Stimulated activated naive CD8-positive, alpha-beta T cell treated with anti-CD3 and anti-CD28 coated beads, Interleukin-15, amount 100 ng/mL, for 72 hours (primary cell): ENCODE measurements around the gene KCNQ1.

Source experiments
- ATAC-seq: fragments of 150-1000 bp; cut with Tn5 transposase; 2 replicates; pipeline ENCODE4 v1.10.0; 2021; ENCODE audit warnings: mild to moderate bottlenecking, moderate library complexity
- DNase-seq, 2 donors: peaks; one replicate each; pipeline ENCODE4 v3.0.0; 2021 to 2022
- H3K27ac Mint-ChIP-seq, 2 donors: one replicate each; pipeline ENCODE4 v1.8.0; 2022; ENCODE audit warnings: mild to moderate bottlenecking in 2 of 2, mixed read lengths in 2 of 2, moderate library complexity in 2 of 2
- H3K27me3 Mint-ChIP-seq: one replicate; pipeline ENCODE4 v1.8.0; 2022; ENCODE audit warnings: mixed read lengths
- H3K4me1 Mint-ChIP-seq: one replicate; pipeline ENCODE4 v1.8.0; 2022; ENCODE audit warnings: mild to moderate bottlenecking, mixed read lengths
- H3K4me3 Mint-ChIP-seq, 2 donors: one replicate each; pipeline ENCODE4 v1.8.0; 2022; ENCODE audit warnings: mild to moderate bottlenecking in 2 of 2, mixed read lengths in 2 of 2, moderate library complexity in 1 of 2
- H3K9me3 Mint-ChIP-seq, 2 donors: one replicate each; pipeline ENCODE4 v1.8.0; 2022; ENCODE audit warnings: mixed read lengths in 2 of 2

The KCNQ1 gene

DNA sequence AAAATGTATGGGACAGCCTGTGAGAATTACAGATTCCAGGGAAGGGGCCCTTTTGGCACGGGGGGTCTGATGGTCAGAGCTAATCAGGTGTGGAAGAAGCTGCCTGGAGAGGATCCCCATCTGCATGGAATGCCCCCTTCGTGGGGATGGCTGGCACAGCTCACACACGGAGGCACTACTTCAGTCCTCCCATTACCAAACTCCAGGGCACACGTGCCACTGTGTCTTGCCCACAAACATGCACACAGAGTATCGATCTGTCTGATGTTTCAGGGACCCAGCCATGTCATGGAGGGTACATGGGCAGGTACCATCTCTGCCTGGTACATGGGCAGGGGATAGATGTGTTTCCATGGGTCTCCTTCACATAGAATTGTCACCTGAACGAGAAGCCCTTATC lies 240.2 kb downstream of the KCNQ1 start:
- no peak overlapping the region for H3K4me3 Mint-ChIP-seq
- DNase-seq: no peak
- peak overlapping the region in 1 of 2 donors; percentile 19 for H3K27ac Mint-ChIP-seq

DNA sequence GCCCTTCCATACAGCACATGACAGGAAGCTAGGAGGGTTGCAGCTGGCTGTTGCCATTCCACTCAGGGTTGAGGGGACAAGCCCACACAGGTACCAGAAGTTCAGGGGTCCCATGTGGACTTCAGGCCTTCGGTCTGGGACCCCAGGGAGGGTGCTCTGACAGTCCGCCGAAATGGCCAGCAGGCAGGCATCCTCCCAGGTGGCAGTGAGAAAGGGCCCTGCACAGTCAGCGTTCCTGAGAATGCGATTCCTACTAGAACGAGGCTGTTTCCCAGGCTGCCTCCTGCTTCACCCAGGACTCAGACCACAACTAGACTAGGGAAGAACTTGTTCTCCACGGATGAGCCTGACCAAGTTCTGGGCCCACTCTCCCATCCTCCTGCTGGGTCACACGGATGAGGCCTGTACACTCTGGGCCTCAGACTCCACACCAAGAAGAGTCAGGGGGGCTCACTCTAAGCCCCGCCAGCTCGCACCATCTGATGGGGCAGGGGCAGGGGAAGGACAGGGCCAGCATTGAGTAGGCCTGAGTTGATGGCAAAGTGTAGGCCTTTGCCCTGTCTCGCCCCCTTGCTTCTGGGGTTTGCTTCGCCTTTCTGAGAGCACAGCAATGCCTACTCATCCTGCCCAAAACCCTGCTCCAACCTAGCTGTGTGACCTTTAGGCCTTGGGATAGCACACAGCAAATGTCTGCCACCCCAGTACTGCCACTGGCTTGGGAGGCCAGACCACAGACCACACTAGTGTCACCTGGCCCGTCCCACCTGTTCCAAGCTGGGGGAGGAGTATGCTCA lies 241.0 kb downstream of the KCNQ1 start:
- DNase-seq: no peak
- ATAC-seq: no peak
- Mint-ChIP-seq H3K27me3 (no peaks in the 10 kb centered on the region), H3K27ac (peak overlapping the region in 1 of 2 donors; percentile 79), H3K9me3 (no peaks in the 10 kb centered on the region), H3K4me3 (no peak overlapping the region), H3K4me1 (no peaks in the 10 kb centered on the region)

More for the DNA sequence above, 240.2 kb downstream of the KCNQ1 start:
- Mint-ChIP-seq H3K4me1 (no peaks in the 10 kb centered on the region), H3K27me3 (no peaks in the 10 kb centered on the region), H3K9me3 (no peaks in the 10 kb centered on the region)
- ATAC-seq: no peak

DNA sequence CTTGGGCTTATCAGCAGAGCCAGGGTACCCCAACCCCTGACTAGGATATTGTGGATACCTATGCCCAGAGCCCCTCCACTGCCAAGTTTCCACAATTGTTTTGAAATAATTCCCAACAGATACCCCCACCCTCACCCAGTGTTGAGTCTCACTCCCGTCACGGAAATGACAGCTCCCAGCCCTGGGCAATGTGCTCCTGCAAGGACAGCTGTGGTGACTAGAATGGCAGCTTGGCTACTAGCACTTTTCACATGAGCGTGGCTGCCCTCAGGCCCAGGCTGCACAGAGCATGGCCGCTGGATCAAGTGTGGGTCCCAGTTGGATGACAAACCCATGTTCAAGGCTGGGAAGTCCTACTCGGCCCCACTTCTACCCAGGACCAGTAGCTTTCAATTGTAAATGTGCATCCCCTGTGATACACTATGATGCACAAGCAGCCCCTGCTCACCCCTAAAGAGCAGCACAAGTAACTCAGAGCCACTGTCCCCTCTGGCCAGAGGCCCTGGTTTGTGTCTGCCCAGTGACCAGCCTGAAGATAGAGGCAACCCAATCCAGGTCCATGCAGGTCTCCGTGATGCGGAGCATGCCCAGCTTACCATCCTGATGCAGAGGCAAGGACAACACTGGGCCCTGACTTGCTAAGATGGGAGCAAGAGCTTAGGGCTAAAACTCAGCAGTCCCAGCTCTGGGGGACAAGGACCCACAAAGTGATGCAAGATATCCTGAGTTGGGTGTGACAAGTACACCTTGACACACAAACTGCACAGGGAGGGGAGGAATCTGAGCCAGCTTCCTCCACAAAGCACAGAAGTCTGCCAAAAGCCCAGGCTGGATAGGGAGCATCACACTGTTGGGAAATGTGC lies 241.8 kb downstream of the KCNQ1 start:
- H3K27ac Mint-ChIP-seq: no peak overlapping the region
- no peak overlapping the region for H3K4me3 Mint-ChIP-seq
- H3K4me1 Mint-ChIP-seq: no peaks in the 10 kb centered on the region
- no peaks in the 10 kb centered on the region for H3K9me3 Mint-ChIP-seq
- DNase-seq (no peak), ATAC-seq (no peak)
- H3K27me3 Mint-ChIP-seq: no peaks in the 10 kb centered on the region

DNA sequence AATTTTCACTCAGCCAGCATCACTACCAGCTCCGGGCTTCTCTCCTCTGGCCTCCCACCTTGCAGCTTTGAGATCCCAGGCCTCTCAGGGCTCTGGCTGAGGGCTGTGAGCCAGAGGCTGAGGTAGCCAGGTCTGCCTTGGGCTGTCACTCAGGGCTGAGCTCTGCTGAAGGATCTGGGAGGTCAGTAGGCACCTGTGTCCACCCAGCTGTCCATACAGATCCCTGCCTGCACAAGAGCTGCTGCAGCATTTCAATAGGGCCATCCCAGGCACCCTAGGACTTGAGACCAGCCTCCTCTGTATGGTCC lies 242.4 kb downstream of the KCNQ1 start:
- no peak overlapping the region for H3K27ac Mint-ChIP-seq
- no peaks in the 10 kb centered on the region for H3K27me3 Mint-ChIP-seq
- peaks cover 3% of the 10 kb centered on the region for H3K4me1 Mint-ChIP-seq
- H3K9me3 Mint-ChIP-seq: no peaks in the 10 kb centered on the region
- DNase-seq: no peak
- no peak overlapping the region for H3K4me3 Mint-ChIP-seq
- no peak for ATAC-seq

DNA sequence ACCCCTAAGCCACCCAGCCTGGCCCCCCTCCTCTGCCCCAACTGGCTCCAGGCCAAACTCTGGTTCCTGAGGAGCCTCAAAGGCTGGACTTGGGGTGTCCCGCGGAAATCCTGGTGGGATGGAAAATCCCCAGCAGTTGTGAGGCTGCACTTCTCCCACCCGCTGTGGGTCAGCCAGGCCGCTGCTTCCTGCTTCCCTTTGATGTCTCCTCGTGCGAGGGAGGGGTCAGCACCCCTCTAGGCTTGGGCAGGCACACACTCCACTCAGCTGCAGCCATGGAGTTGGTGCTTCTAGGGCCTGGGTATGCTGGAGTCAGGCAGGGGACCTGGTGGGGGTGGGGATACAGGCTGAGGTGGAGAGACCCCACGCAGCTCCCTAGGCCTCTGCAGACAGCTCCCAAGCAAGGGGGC lies 243.0 kb downstream of the KCNQ1 start:
- Mint-ChIP-seq H3K27me3 (no peaks in the 10 kb centered on the region), H3K4me1 (peaks cover 6% of the 10 kb centered on the region), H3K9me3 (no peaks in the 10 kb centered on the region), H3K4me3 (no peak overlapping the region), H3K27ac (no peak overlapping the region)
- no peak for DNase-seq
- ATAC-seq: no peak

DNA sequence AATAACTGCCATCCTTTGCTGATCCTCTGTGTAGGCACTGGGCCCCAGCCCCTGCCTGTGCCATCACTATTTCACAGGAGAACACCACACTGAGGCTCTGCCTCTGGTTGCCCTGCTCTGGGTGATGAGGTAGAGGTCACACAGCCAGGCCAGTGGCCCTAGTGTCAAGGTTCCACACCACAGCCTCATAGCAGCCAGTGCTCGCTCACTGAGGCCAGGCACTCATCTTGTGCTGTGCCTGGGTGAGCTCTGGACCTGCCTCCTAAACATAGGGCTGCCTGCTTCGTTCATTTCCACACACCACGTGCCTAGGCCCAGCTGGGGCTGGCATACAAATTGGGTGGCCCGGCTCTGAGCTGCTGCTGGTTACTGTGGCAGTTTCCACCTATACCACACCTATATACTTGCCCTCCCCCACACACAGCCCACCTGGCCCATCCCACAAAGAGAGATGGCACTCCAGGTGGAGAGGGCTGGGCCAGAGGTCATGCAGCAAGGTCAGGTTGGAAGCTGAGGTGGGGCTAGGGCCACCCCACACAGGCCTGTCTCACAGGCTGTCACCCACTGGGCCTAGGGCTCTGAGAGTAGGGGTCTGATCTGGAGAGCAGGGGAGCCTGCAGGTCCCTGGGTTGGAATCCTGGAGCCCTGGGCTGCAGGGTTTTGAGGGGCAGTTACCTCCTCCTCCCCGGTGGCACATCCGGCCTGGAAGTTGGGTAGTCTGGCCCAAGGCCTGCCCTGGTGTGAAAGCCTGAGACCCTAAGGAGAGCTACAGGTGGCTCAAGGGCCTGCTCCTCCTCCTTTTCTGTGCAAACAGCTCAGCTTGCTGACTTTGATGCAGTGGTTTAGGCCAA lies 243.8 kb downstream of the KCNQ1 start:
- no peak overlapping the region for H3K4me3 Mint-ChIP-seq
- H3K4me1 Mint-ChIP-seq: peaks cover 6% of the 10 kb centered on the region
- DNase-seq (no peak), ATAC-seq (no peak)
- H3K9me3 Mint-ChIP-seq: no peaks in the 10 kb centered on the region
- H3K27me3 Mint-ChIP-seq: no peaks in the 10 kb centered on the region
- peak overlapping the region in 1 of 2 donors; percentile 77 for H3K27ac Mint-ChIP-seq

DNA sequence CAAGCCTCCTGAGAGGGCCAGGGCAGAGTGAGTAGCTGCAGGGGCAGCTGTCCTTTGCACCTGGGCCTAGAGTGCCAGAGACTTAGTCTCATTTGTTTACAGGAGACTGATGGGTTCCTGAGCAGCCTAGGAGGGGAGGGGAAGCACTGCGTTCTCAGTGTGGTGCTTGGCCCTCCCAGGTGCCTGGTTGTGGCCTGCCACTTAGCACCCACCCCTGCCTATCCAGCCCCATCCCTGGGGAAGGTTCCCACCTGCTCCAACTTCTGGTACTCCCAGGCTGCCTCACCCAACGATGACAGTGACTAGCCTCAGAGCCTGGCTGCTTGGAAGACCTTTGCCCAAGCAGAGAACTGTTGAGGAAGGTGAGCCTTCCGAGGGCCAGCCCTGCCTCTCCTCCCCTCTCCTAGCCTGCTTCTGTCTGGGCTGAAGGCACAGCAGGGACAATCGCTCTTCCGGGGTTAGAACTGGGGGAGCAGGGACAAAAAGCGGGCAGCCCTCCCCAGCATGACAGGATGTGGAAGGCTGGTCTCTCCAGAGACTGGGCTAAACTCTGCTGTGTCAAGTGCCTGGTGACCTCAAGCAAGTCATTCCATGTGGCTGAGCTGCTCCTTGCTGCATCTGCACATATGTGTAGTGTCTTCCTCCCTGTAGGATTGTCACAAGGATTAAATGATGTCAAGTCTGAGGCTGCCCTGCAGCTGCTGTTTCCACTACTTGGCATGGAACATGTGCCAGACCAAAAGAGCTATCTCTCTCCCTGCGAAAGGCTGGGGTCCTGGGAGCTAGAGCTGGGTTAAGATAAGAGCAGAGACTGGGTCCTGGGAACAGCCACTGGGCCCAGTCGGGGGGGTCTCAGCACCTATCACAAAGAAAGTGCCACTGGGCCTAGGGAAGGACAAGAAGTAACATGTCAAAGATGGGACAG lies 245.1 kb downstream of the KCNQ1 start:
- no peaks in the 10 kb centered on the region for H3K9me3 Mint-ChIP-seq
- ATAC-seq (no peak), DNase-seq (no peak)
- H3K4me1 Mint-ChIP-seq: peaks cover 6% of the 10 kb centered on the region
- no peaks in the 10 kb centered on the region for H3K27me3 Mint-ChIP-seq
- no peak overlapping the region for H3K4me3 Mint-ChIP-seq
- H3K27ac Mint-ChIP-seq: no peak overlapping the region

DNA sequence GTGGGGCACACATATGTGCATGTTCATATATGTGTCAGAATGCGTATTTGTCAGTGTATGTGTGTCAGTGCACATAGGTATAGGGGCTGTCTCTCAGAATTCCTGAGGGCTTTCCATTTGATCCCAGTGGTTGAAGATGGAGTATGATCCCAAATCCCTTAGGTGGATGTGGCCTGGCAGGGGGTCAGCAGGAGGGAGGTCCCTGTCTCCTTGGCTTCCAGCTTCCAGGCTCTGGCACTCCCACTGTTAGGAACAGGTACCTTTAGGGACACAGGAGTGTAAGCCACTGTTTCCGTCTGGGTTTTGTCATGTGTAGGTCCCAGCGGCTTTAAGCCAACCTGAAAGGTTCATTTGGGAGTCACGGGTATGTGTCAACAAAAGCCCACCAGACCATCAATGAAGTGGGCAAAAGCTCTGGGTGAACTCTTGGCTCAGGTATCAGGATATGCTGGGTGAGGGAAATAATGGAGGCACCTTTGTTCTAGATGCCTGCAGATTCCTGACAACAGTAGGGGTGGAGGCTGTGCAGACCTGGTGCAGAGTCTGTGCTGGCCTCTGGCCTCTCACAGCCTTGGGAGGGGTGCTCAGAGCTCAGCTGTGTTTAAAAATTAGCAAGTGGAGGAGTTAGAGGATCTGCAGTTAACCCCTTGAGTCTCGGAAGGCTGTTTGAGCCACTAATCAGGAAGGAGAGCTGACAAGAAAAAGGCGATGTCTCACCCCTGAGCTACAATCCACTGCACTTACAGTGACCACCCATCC lies 246.0 kb downstream of the KCNQ1 start:
- ATAC-seq (no peak), DNase-seq (no peak)
- Mint-ChIP-seq H3K9me3 (no peaks in the 10 kb centered on the region), H3K27ac (no peak overlapping the region), H3K4me1 (peaks cover 6% of the 10 kb centered on the region), H3K27me3 (no peaks in the 10 kb centered on the region), H3K4me3 (no peak overlapping the region)

DNA sequence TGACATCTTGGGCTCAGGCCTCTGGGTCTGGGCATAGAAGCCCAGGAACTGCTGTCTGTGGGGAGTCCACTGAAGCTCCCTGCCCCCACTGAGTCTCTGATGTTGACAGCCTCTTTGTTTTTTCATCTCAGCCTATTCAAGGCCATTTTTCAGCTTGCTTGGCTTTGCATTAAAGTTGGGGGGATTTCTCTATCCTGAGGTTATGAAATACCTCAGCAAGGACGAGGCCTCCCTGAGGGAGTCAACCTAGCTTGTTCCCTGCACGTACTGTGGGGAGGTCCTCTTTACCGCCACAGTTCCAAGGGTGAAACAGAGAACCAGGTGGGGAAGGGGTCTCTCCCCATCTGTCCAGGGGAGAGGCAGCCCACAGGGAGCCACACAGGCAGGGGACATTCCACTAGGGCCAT lies 246.6 kb downstream of the KCNQ1 start:
- no peak for DNase-seq

DNA sequence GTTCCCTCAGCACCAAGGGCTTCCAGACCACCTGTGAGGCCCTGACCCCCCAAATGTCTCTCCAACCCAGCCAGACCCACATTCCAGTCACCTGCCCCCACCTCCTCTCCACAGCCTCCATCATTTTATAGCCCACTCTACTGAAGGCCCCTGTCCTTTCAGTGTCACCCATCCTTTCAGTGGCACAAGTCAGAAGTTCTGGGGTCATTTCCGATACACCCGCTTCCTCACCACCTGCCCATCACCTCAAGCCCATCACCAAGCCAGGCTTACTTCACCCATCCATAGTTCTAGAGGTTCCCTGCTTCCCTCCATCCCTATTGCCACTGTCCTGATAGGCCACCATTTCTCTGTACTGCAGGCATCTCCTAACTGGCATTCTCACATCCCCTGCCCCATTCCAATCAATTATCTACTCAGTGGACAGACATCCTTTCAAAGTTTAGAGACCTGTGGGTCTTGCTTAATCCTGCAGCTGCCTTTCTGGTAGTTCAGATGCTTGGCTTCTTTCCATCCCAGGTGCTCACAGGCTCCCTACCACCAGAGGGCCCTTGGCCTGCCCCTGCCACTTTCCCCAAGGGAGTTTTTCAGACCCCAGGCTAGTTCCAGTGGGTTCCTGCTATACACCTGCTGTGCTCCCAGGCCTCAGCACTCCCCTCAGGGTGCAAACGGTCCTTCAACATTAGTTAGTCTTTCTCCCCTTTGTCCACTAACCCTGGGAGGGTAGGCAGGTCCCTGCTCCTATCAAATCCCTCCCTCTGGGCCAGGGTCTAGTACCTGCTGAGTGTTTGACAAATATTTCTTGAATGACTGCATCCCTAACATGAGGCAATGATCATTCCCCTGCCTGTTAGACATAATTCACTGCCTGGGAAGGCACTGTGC lies 247.4 kb downstream of the KCNQ1 start:
- no peaks in the 10 kb centered on the region for H3K27me3 Mint-ChIP-seq
- H3K27ac Mint-ChIP-seq: no peak overlapping the region
- H3K4me3 Mint-ChIP-seq: no peak overlapping the region
- no peak for DNase-seq
- ATAC-seq: no peak
- H3K9me3 Mint-ChIP-seq: no peaks in the 10 kb centered on the region
- peaks cover 6% of the 10 kb centered on the region for H3K4me1 Mint-ChIP-seq

More for the DNA sequence above, 246.6 kb downstream of the KCNQ1 start:
- Mint-ChIP-seq H3K4me3 (no peak overlapping the region), H3K27me3 (no peaks in the 10 kb centered on the region), H3K4me1 (peaks cover 6% of the 10 kb centered on the region), H3K9me3 (no peaks in the 10 kb centered on the region), H3K27ac (no peak overlapping the region)
- no peak for ATAC-seq

DNA sequence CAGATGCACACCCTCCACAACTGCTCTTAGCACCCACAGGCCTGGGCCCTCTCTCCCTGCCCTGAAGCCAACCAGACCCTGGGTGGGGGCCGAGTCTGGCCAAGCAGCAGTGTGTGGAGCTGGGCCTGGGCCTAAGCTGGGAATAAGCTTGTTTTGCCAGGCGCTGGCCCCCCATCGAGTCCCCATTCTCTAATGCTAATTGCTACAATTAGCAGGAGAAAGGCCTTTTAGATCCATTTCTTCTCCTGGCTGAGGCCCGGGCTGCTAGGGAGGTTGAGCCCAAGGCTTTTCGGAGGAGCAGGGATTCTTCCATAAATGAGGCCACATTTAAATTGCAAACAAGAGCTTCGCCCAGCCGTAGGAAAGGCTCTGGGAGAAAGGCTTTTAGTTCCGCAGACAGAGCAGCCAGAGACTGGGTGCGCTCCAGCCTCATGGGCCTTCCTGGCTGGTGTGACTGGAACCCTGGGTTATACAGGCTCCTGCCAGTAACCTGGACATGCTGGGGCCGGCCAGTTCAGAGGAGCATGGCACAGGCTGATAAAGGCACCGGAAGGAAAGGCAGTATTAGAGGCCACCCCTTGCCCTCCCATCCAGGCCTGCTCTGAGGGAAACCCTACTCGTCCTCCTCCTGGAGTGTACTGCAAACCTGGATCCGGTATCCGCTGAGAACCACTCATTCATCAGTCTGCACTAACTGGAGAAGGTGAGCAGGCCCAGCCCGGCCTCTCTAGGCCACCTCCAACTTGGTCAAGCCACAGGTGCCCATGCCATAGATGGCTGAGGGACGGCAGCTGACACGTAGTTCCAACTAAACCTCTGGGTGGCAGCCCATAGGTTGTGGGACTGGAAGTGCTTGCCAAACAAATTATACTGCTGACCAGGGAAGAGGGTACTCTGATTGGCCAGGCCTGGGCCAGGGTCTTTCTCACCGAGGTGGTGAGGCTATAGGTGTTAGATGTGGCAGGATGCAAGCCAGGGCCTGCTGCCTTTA lies 248.8 kb downstream of the KCNQ1 start:
- Mint-ChIP-seq H3K4me1 (peaks cover 11% of the 10 kb centered on the region), H3K27me3 (no peaks in the 10 kb centered on the region), H3K9me3 (no peaks in the 10 kb centered on the region), H3K4me3 (no peak overlapping the region), H3K27ac (no peak overlapping the region)
- DNase-seq: no peak
- no peak for ATAC-seq

DNA sequence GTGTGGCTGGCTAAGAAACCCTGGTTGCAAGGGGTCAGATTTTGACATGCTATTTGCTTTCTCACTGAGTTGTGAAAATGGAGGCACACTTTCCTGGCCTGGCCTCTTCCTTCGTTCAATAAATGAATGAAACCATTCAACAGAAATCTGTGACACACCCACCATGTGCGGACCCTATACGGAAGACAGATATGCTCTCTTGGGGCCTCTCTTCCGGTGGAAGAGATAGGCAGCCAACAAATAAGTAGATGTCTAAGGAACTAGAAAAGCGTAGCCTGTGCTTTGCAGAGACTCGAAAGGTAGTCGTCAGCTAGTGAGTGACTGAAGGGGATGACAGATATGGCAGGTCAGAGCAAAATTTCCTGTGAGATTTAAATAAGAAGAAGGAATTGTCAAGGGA lies 249.7 kb downstream of the KCNQ1 start:
- ATAC-seq (no peak), DNase-seq (no peak)
- no peak overlapping the region for H3K4me3 Mint-ChIP-seq
- no peaks in the 10 kb centered on the region for H3K9me3 Mint-ChIP-seq
- H3K27ac Mint-ChIP-seq: no peak overlapping the region
- no peaks in the 10 kb centered on the region for H3K27me3 Mint-ChIP-seq
- peaks cover 18% of the 10 kb centered on the region for H3K4me1 Mint-ChIP-seq
